Trophoblast cell (in vitro differentiated cells and primary cell): Measurements from ENCODE around the gene DNAJB6.
A peak's percentile ranks its signal among the peaks of the same experiment; 100 is the strongest.

ENCODE experiments used
- DNase-seq, 2 donors: peaks; one replicate each; pipeline ENCODE4 v3.0.0-alpha.2; 2016
- H2AFZ ChIP-seq: 2 replicates; pipeline ENCODE4 v1.6.1; 2013; ENCODE audit warnings: low read length, moderate library complexity, mild to moderate bottlenecking; ENCODE audit not compliant: insufficient read depth, poor library complexity
- H2AK5ac ChIP-seq: 2 replicates; pipeline ENCODE4 v1.6.1; 2013; ENCODE audit warnings: mild to moderate bottlenecking, low read length
- H2BK120ac ChIP-seq: 2 replicates; pipeline ENCODE4 v1.6.1; 2013; ENCODE audit warnings: low read length, mild to moderate bottlenecking, moderate library complexity; ENCODE audit not compliant: insufficient read depth, poor library complexity
- H2BK12ac ChIP-seq: 2 replicates; pipeline ENCODE4 v1.6.1; 2013; ENCODE audit warnings: mild to moderate bottlenecking, low read length, moderate library complexity
- H2BK5ac ChIP-seq: 2 replicates; pipeline ENCODE4 v1.6.1; 2013; ENCODE audit warnings: low read length, low read depth, moderate library complexity, mild to moderate bottlenecking; ENCODE audit not compliant: poor library complexity
- H3K14ac ChIP-seq: 2 replicates; pipeline ENCODE4 v1.6.1; 2013; ENCODE audit warnings: mild to moderate bottlenecking, low read length
- H3K18ac ChIP-seq: 2 replicates; pipeline ENCODE4 v1.6.1; 2013; ENCODE audit warnings: mild to moderate bottlenecking, low read length
- H3K23ac ChIP-seq: 2 replicates; pipeline ENCODE4 v1.6.1; 2013; ENCODE audit warnings: low read length
- H3K27ac ChIP-seq: 2 replicates; pipeline ENCODE4 v1.5.1; 2013; ENCODE audit warnings: low read depth, mild to moderate bottlenecking, inconsistent platforms, low read length, moderate library complexity
- H3K27me3 ChIP-seq: 2 replicates; pipeline ENCODE4 v1.6.1; 2013; ENCODE audit warnings: inconsistent platforms, mild to moderate bottlenecking, low read length, moderate library complexity; ENCODE audit not compliant: insufficient read depth
- H3K36me3 ChIP-seq, 2 experiments: 1 replicate in 1 of 2; 2 replicates in 1 of 2; pipeline ENCODE4 v1.6.1; 2013; ENCODE audit warnings: low read length in 2 of 2, mild to moderate bottlenecking in 2 of 2, moderate library complexity in 1 of 2; ENCODE audit not compliant: insufficient read depth in 2 of 2, control insufficient read depth in 1 of 2
- H3K4ac ChIP-seq: 2 replicates; pipeline ENCODE4 v1.6.1; 2013; ENCODE audit warnings: low read depth, mild to moderate bottlenecking, low read length, moderate library complexity
- H3K4me1 ChIP-seq, 2 experiments: 1 replicate in 1 of 2; 2 replicates in 1 of 2; pipeline ENCODE4 v1.6.1; 2013; ENCODE audit warnings: low read length in 2 of 2, mild to moderate bottlenecking in 2 of 2, moderate library complexity in 1 of 2; ENCODE audit not compliant: insufficient read depth in 2 of 2, control insufficient read depth in 1 of 2
- H3K4me2 ChIP-seq: 2 replicates; pipeline ENCODE4 v1.6.1; 2013; ENCODE audit warnings: inconsistent platforms, mild to moderate bottlenecking, low read length, moderate library complexity
- H3K4me3 ChIP-seq: 2 replicates; pipeline ENCODE4 v1.5.1; 2013; ENCODE audit warnings: mild to moderate bottlenecking, low read depth, low read length, inconsistent platforms
- H3K79me1 ChIP-seq: one replicate; pipeline ENCODE4 v1.6.1; 2013; ENCODE audit warnings: low read length
- H3K79me2 ChIP-seq: 2 replicates; pipeline ENCODE4 v1.6.1; 2013; ENCODE audit warnings: low read length, mild to moderate bottlenecking; ENCODE audit not compliant: control insufficient read depth, insufficient read depth, poor library complexity
- H3K9ac ChIP-seq: 2 replicates; pipeline ENCODE4 v1.6.1; 2013; ENCODE audit warnings: mild to moderate bottlenecking, low read length
- H3K9me3 ChIP-seq: 2 replicates; pipeline ENCODE4 v1.6.1; 2013; ENCODE audit warnings: low read depth, mild to moderate bottlenecking, control low read depth, inconsistent platforms, low read length; ENCODE audit not compliant: insufficient read depth
- H4K12ac ChIP-seq: 2 replicates; pipeline ENCODE4 v1.6.1; 2013; ENCODE audit warnings: low read depth, mild to moderate bottlenecking, low read length, moderate library complexity
- H4K8ac ChIP-seq: 2 replicates; pipeline ENCODE4 v1.6.1; 2013; ENCODE audit warnings: low read depth, mild to moderate bottlenecking, low read length, moderate library complexity
- H4K91ac ChIP-seq: one replicate; pipeline ENCODE4 v1.6.1; 2013; ENCODE audit warnings: low read depth, mild to moderate bottlenecking, low read length, moderate library complexity
- WGBS: extraction: QIAGEN DNeasy Blood & Tissue Kit; methylation state at CpG from one replicate; pipeline ENCODE4 v1.1.7; 2013; ENCODE audit warnings: missing lambda C conversion rate; ENCODE audit not compliant: insufficient read length, insufficient coverage; ENCODE audit errors: extremely low coverage; 5-methylcytosine and 5-hydroxymethylcytosine counted together

The DNAJB6 gene

GRCh38 chr7:157416011-157416410, 79.2 kb downstream of the DNAJB6 start:
- Histone ChIP-seq H3K23ac (no peak overlapping the region), H4K91ac (no peak overlapping the region), H3K9ac (no peak overlapping the region), H2BK5ac (no peak overlapping the region), H4K8ac (no peak overlapping the region), H3K4me1 (peaks cover 0 to 4% of the 10 kb centered on the region in 2 experiments), H2BK120ac (no peak overlapping the region), H3K27ac (no peak overlapping the region), H3K4ac (no peak overlapping the region), H3K9me3 (no peaks in the 10 kb centered on the region), H2BK12ac (no peak overlapping the region), H4K12ac (no peak overlapping the region), H3K36me3 (peaks cover 25 to 50% of the 10 kb centered on the region in 2 experiments), H3K79me1 (no peaks in the 10 kb centered on the region), H2AK5ac (no peak overlapping the region), H3K4me2 (no peak overlapping the region), H3K4me3 (no peak overlapping the region), H3K14ac (no peak overlapping the region), H3K79me2 (peaks cover 1% of the 10 kb centered on the region), H3K18ac (no peak overlapping the region), H2AFZ (no peak overlapping the region), H3K27me3 (no peaks in the 10 kb centered on the region)
- no CpG with 5 or more reads among the region's 30 CpGs for WGBS
- DNase-seq = peak in 1 of 2 donors; percentile 22

GRCh38 chr7:157418204-157419034, 81.6 kb downstream of the DNAJB6 start:
- Histone ChIP-seq H3K27ac (no peak overlapping the region), H3K79me1 (no peaks in the 10 kb centered on the region), H3K4ac (no peak overlapping the region), H3K79me2 (no peaks in the 10 kb centered on the region), H2BK12ac (no peak overlapping the region), H3K23ac (no peak overlapping the region), H4K8ac (no peak overlapping the region), H2BK120ac (no peak overlapping the region), H4K91ac (no peak overlapping the region), H3K4me2 (no peak overlapping the region), H2AK5ac (no peak overlapping the region), H3K36me3 (peaks cover 21 to 47% of the 10 kb centered on the region in 2 experiments), H4K12ac (no peak overlapping the region), H3K14ac (no peak overlapping the region), H2AFZ (no peak overlapping the region), H3K9ac (no peak overlapping the region), H3K4me3 (no peak overlapping the region), H2BK5ac (no peak overlapping the region), H3K18ac (no peak overlapping the region), H3K27me3 (no peaks in the 10 kb centered on the region), H3K4me1 (no peaks in the 10 kb centered on the region), H3K9me3 (no peaks in the 10 kb centered on the region)
- no CpG with 5 or more reads among the region's 41 CpGs for WGBS
- no peak for DNase-seq

- H3K79me2 ChIP-seq = no peaks in the 10 kb centered on the region
- H3K79me1 ChIP-seq = no peaks in the 10 kb centered on the region
- H4K12ac ChIP-seq = no peak overlapping the region
- no CpG with 5 or more reads among the region's 8 CpGs for WGBS
- H3K4me3 ChIP-seq = no peak overlapping the region
- H2BK5ac ChIP-seq = no peak overlapping the region
- no peak overlapping the region for H2BK120ac ChIP-seq
- H3K14ac ChIP-seq = no peak overlapping the region
- no peak overlapping the region for H3K4me2 ChIP-seq
- no peak overlapping the region for H2AFZ ChIP-seq
- no peak for DNase-seq
- no peak overlapping the region for H4K91ac ChIP-seq
- no peaks in the 10 kb centered on the region for H3K9me3 ChIP-seq
- H3K27ac ChIP-seq = no peak overlapping the region
- no peak overlapping the region for H3K23ac ChIP-seq
- no peak overlapping the region for H2AK5ac ChIP-seq
- H3K9ac ChIP-seq = no peak overlapping the region
- no peaks in the 10 kb centered on the region for H3K4me1 ChIP-seq
- no peak overlapping the region for H2BK12ac ChIP-seq
- no peaks in the 10 kb centered on the region for H3K27me3 ChIP-seq
- H3K18ac ChIP-seq = no peak overlapping the region
- H3K4ac ChIP-seq = no peak overlapping the region
- H4K8ac ChIP-seq = no peak overlapping the region
- peaks cover 21 to 43% of the 10 kb centered on the region in 2 experiments for H3K36me3 ChIP-seq
These were observed 82.2 kb downstream of the DNAJB6 start for GRCh38 chr7:157419035-157419293.

GRCh38 chr7:157422279-157422678, 85.5 kb downstream of the DNAJB6 start:
- no peak overlapping the region for H3K27ac ChIP-seq
- whole genome bisulfite sequencing = no CpG with 5 or more reads among the region's 23 CpGs

More at GRCh38 chr7:157422279-157422678, 85.5 kb downstream of the DNAJB6 start:
- Histone ChIP-seq H2BK12ac (no peak overlapping the region), H3K18ac (no peak overlapping the region), H3K9ac (no peak overlapping the region), H4K91ac (no peak overlapping the region), H2BK5ac (no peak overlapping the region), H3K14ac (no peak overlapping the region), H4K12ac (no peak overlapping the region), H3K23ac (no peak overlapping the region), H3K4me1 (no peaks in the 10 kb centered on the region), H2AK5ac (no peak overlapping the region), H3K4ac (no peak overlapping the region), H3K27me3 (no peaks in the 10 kb centered on the region), H3K4me3 (no peak overlapping the region), H2AFZ (no peak overlapping the region), H3K36me3 (peaks cover 5 to 13% of the 10 kb centered on the region in 2 experiments), H3K79me1 (no peaks in the 10 kb centered on the region), H3K79me2 (no peaks in the 10 kb centered on the region), H2BK120ac (no peak overlapping the region), H4K8ac (no peak overlapping the region), H3K9me3 (no peaks in the 10 kb centered on the region), H3K4me2 (no peak overlapping the region)
- DNase-seq = no peak
